Hematopoietic multipotent progenitor cell treated with erythropoietin and hydrocortisone succinate and interleukin-3 and kit ligand, for 8 days (in vitro differentiated cells): ENCODE data around the gene STK25.
"Not testable (repeated sequence)": the region's sequence is repeated elsewhere in the genome, so short reads cannot be mapped to it uniquely, and the experiment has no call there.

ENCODE experiments used
- DNase-seq: peaks from one replicate; pipeline ENCODE4 v3.0.0-alpha.2; 2015

STK25 gene

DNA sequence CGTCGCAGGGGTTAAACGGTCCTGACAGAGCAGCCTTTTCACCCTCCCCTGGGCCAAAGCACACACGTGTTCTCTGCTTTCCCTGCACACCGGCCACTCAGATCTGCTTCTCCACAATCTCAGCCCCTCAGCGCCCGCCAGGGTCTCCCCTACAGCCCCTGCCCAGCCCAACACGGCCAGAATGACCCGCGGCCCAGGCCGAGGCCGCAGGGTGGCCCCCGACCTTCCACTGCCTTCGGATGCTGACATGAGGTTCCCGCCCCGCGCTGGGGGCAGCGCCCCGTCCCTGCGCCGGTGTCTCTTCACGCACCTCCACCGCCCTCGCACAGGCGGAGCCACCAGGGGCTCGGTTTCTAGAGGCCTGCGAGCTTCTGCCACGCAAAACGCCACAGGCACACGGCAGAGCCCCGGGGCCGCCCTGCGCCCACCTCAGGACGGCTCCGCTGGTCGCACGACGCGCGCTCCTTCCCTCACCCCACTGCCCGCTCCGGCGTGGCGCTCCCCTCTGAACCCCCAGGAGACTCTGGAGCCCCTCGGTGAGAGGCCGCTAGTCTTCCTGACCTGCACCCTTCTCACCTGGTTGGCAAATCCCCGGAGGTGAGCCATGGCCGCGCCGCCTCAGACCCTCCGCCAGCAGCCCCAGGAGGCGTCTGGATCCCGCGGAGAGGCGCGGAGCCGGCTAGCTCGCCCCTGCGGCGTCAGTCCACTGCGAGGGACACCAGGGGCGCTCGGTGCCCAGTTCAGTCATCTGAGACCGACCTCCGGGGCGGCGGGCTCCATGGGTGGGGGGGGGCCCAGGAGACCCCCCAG, 749 bp downstream of the STK25 start:
- peak; percentile 37 for DNase-seq

GRCh38 chr2:241506793-241507429, 1.5 kb downstream of the STK25 start:
- DNase-seq: no peak

- DNase-seq: not testable (repeated sequence)
These were observed 2.1 kb downstream of the STK25 start for GRCh38 chr2:241506317-241506716.

DNA sequence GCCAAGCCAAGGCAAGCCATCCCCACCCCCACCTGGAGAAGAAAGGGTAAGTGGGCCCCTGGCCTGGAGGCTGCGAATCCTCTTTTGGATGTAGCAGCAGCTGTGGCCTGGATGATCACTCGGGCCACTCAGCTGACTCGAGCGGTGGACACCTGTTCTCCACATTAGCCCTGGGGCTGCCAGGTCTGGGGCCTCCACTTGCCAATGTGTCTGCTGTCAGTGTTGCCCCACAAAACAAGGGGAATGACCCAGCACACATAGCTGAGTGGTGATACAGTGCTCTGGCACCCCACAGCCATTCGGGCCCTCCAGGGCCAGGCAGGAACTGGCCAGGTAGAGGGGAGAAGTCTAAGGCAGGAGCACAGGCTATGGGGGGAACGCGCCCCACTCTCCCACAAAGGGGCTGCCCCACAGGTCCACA, 2.6 kb downstream of the STK25 start:
- DNase-seq: no peak

DNA sequence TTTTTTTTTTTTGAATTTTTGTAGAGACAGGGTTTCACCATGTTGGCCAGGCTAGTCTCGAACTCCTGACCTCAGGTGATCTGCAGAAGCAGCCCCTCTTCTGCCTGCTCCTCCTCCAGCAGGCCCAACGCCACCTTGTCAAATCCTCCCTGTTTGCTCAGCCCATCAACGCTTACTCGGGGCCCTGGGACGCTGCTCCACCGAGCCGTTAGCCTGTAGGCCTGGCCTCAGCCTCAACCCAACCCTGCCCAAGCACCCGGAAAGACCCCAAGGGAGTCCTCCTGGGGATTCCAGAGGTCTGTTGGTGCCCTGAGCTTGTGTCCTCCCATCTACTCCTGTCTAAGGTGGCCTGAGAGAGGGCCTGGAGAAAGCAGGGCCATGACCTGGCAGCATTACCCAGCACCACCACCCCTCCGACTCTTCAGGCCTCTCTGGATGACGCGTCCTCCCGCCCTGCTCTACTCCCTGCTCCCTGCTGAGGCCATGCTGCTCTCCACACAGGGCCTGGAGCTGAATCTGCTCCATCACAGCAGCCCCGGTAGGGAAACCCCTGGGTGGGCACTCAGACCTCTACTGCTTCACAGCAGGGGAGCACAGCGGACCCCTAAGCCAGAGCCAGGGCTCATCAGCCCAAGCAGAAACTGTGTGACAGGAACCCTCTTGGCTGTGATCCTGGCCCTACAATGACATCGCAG, 3.2 kb downstream of the STK25 start:
- DNase-seq: no peak

DNA sequence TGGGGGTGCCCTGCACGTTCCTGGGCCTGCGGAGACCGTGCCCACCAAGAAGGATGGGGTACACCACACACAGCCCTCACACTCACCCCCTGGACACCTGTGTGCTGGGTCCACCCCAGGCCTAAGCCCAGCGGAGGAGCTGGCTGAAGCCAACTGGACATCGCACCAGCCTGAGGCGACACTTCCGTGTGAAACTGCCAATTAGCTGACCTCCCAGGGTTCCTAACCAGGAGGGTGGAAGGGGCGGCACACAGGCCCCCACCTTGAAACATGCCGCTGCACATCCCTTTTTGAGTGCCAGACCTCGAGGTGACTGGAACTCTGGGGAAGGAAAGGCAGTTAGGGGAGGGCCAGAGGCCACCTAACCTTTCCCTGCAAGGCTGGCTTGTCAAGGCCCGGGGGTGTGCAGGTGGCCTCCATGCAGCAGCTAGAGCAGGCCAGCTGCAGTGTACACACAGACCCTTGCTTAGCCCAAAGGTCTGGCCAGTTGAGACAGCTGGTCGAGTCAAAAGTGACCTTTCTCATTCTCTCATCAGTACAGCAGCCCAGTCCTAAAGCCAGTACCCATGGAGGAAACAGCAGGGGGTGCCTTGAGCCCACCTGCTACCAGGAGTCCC, 4.5 kb downstream of the STK25 start:
- no peak for DNase-seq

- DNase-seq: no peak
These were observed 6.1 kb downstream of the STK25 start for GRCh38 chr2:241502281-241502680.

GRCh38 chr2:241501551-241501950, 6.8 kb downstream of the STK25 start:
- DNase-seq: no peak

GRCh38 chr2:241501099-241501541, 7.3 kb downstream of the STK25 start:
- no peak for DNase-seq

GRCh38 chr2:241500431-241500975, 7.9 kb downstream of the STK25 start:
- no peak for DNase-seq

DNA sequence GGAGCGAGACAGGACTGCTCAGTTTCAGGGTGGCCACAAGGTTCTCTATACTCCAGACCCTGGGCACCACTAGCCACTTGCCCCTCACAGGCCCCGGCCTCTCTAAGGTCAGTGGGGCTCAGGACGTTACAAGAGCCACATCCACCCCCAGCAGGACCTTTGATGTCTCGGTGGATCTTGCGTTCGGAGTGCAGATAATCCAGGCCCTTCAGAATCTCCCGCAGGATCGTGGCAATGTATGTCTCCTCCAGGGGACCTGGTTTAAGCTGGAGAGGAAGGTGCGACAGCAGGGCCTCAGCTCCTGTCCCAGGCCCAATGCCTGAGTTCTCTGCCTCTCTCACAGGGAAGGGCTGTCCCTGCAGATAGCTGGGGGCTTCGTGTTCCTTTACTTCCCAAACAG, 8.4 kb downstream of the STK25 start:
- DNase-seq: no peak

DNA sequence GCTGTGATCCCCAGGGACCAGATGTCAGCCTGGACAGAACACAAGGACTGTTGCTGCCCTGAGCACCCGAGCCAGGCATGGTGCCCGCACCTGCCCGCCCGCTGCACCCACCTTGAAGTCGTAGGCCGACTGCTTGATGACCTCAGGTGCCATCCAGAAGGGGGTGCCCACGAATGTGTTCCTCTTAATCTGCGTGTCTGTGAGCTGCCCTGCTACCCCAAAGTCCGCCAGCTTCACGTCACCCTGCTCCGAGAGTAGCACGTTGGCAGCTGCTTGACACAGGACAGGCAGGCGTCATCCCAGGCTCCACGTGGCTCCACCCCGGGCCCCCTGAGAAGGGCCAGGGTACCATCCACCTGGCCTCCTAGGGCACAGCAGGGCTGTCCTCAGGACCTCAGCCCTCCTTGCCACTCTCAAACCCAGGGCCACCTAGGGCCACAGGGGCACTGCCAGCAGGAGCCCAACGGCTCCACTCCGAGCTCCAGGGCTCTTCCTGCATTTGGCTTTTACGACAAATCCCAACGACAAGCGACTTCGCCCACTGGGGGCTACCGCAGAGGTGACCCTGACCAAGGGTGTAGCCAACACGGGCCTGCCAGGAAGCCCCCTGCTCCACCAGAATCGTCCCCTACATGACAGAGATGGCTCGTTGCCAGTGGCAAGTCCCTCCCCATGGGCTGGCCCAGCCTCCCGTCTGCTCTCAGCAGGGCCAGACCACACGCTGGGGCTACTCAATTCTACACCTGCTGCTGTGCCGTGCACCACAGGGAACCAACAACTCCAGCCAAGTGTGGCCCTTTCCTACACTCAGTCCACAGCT, 9.0 kb downstream of the STK25 start:
- no peak for DNase-seq

- no peak for DNase-seq
These were observed 10.0 kb downstream of the STK25 start for GRCh38 chr2:241498115-241499070.

GRCh38 chr2:241496904-241497877, 11.2 kb downstream of the STK25 start:
- no peak for DNase-seq

DNA sequence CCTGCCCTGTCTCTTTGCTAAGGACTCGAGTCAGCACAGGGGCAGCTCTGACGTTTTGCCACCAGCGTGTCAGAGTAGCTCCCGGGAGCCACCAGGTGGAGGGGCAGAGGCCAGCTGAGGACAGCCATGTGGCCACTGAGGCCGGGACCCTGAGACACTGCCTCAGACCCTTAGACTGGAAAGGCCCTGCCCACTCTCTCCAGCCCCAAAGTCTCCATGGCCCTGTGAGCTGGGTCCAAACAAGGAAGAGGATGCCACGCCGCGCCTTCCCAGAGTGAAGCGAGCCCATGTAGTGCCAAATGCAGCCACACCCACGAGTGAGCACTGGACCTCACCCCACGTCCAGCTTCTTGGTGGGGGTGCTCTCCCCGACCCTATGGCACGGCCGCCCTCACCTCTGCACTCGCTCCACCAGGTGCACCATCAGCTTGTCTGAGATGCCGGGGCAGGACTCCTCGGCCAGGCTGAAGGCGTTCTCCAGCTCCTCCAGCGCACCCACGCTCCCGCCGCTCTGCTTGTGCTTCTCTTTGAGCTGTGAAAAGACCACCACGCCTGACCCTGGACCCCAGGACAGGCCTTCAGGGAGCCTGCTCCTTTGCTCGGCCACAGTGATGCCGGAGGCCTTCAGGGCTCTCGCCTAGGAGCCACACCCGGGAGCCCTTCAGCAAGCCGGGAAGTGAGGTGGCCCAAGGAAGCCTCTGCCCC, 12.2 kb downstream of the STK25 start:
- DNase-seq: no peak

- no peak for DNase-seq
These were observed 13.0 kb downstream of the STK25 start for GRCh38 chr2:241495172-241496002.

DNA sequence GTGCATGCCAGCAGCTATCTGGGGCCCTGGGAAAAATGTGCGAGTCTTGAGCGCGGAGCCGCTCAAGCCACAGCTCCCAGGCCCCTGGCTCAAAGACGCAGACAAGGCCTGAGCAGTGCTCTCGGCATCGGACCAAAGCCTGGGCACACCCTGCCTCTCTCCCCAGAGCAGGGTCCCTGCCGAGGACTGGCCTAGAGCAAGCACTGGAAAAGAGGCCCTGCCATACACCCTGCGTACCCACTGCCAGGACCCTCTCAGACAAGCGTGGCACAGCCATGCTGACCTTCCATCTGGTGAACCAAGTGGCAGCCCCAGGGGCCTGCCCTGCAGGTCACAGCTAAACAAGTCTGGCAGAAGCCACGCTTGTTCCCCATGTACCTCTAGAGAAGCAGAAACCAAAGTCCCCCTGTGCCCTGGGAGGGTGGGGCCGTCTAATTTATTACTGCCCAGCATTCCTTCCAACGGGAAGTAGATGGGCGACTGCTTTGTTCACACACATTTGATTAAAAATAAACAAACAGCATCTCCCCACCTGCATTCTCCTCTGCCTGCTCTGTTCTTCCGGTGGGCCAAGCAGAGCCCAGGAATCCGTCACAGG, 14.0 kb downstream of the STK25 start:
- no peak for DNase-seq

GRCh38 chr2:241493092-241493491, 15.3 kb downstream of the STK25 start:
- no peak for DNase-seq
